Coronary artery (tissue), 2 donors: ENCODE data around the gene NRTN.

Experiments used
- DNase-seq: peaks from one replicate; pipeline ENCODE4 v3.0.0-alpha.2; 2017; ENCODE audit warnings: low spot score
- H3K27ac ChIP-seq, 2 donors: fragments of 200-600 bp; sonication (generic); one replicate each; pipeline ENCODE4 v1.5.1; 2016 to 2019
- H3K4me3 ChIP-seq: fragments of 200-600 bp; sonication (generic); 2 replicates; pipeline ENCODE4 v1.5.1; 2016; ENCODE audit warnings: mild to moderate bottlenecking, moderate library complexity
- TF ChIP-seq, protein P1 (sequence below): fragments of 200-600 bp; sonication (generic); IDR thresholded peaks from one replicate; pipeline ENCODE4 v1.5.1; 2019; ENCODE audit warnings: antibody characterized with exemption

The NRTN gene

DNA sequence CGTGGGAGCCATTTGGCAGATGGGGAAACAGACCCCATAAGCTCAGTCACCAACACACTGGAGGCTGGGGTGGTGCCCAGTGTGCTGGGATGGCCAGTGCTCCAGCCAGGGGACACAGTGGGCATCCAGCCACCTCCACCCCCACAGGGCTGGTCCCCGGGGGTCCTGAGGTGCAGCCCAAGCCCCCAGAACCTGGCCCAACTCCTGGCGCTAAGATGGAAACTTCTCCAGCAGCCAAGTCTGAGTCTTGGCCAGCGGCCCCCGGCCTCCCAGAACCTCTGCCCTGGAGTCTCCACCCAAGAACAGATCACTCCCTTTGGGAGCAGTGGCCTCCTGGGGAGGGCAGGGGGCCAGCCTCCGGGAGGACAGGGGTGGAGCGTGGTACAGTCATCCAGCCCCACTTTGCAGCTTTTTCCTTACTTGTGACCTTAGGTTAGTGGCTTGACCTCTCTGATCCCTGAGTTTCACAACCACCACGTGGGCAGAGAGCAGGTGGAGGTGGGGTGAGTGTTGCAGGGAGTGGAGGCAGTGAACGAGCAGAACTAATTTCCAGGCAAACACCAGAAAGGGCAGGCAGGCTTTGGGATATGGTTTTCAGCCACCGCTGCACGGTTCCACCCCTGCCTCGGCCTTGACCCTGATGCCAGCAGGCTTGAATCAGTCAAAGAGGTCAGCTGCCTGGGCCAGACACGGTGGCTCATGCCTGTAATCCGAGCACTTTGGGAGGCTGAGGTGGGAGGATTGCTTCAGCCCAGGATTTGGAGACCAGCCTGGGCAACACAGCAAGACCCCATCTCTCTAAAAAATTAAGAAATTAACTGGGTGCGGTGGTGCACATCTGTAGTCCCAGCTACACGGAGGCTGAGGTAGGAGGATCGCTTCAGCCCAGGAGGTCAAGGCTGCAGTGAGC is 4.3 kb upstream of the NRTN start:
- H3K27ac ChIP-seq, result no peak overlapping the region
- DNase-seq, result no peak

DNA sequence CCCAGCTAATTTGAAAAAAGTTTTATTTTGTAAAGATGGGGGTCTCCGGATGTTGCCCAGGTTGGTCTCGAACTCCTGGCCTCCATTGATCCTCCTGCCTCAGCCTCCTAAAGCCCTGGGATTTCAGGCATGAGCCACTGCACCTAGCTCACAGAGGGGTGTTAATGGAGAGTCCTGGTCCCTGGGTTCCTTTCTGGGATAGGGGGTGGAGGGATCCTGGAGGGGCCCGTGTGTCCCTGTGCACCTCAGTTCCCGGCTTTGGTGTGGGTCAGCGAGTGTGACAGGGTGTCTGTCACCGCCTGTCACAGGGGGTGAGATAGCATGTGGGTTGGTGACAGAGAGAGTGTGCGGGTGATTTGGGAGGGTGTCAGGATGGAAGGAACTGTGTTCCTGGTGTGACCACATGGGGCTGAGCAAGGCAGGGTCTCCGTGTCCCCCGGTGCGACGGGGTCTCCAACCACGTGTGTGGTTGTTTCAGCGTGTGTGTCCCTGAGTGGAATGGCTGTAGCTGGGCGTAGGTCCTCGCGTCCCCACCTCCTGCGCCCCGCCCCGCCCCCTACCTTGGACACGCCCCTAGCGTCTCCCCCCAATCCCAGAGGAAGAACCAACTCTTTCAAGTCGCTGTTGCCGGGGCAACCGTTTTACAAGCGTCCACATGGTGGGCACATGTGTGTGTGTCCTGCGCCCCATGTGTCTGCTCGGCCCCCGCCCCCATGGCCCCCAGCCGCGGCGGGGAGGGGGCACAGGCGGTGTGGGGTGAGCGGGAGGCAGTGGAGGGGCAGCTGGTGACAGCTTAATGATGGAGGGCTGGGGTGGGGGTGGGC is 2.9 kb upstream of the NRTN start:
- H3K4me3 ChIP-seq, result no peak overlapping the region
- TF ChIP-seq, protein P1, sequence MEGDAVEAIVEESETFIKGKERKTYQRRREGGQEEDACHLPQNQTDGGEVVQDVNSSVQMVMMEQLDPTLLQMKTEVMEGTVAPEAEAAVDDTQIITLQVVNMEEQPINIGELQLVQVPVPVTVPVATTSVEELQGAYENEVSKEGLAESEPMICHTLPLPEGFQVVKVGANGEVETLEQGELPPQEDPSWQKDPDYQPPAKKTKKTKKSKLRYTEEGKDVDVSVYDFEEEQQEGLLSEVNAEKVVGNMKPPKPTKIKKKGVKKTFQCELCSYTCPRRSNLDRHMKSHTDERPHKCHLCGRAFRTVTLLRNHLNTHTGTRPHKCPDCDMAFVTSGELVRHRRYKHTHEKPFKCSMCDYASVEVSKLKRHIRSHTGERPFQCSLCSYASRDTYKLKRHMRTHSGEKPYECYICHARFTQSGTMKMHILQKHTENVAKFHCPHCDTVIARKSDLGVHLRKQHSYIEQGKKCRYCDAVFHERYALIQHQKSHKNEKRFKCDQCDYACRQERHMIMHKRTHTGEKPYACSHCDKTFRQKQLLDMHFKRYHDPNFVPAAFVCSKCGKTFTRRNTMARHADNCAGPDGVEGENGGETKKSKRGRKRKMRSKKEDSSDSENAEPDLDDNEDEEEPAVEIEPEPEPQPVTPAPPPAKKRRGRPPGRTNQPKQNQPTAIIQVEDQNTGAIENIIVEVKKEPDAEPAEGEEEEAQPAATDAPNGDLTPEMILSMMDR, result no peak
- no peak for DNase-seq

More for the DNA sequence above, 4.3 kb upstream of the NRTN start:
- H3K4me3 ChIP-seq, result no peak overlapping the region
- TF ChIP-seq, protein P1, result no peak

DNA sequence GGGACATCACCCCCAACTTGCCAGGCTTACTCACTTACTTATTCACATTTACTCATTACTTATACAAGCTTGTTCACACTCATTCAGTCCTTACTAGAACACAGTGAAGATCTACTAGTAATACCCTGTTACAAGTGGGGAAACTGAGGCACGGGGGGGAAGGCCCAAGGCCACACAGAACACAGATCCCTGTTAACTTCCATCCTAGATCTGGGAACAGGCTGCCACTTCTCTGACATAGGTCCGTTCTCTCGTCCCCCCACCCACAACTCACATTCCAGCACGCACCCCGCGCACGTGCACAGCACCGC is 1.5 kb upstream of the NRTN start:
- peak overlapping the region; percentile 60 for H3K4me3 ChIP-seq
- DNase-seq, result no peak
- TF ChIP-seq, protein P1, result no peak
- H3K27ac ChIP-seq, result no peak overlapping the region

More for the DNA sequence above, 2.9 kb upstream of the NRTN start:
- no peak overlapping the region for H3K27ac ChIP-seq

DNA sequence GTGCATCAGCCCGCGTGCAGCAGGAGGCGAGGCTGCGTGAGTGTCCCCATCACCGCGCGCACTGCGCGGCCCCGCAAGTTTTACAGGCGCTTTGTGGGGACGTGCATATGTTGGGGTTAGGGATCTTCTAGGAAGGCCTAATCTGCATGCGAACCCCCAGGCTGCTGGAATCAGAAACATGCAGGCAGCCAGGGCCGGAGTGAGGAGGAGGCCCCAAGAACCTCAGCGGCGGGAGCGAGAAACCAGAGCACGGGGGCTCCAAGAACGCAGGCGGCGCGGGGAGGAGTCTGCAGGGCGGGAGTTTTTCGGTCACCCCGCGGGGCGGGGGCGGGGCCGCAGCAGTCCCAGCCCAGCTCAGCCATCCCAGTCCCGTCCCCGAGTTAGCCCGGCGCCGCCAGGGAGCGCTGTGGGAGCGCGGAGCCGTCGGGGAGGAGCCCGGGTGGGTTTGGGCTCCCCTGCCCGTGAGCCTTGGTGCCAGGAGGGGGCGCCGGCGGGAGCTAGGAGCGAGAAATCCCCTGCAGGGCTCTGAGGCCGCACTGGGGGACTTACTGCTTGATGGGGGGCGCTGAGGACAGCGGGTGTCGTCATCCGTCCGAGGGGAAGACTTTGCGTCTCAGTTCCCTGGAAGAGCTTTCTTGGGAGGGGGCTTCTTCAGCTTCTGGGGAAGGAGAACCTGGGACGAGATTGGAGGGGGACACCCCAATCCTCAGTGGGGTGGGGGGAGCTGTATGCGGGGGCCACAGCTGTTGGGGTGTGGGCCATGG is 933 bp upstream of the NRTN start:
- no peak for DNase-seq
- H3K27ac ChIP-seq, result no peak overlapping the region
- H3K4me3 ChIP-seq, result peak overlapping the region; percentile 60
- TF ChIP-seq, protein P1, result peak; percentile 61

DNA sequence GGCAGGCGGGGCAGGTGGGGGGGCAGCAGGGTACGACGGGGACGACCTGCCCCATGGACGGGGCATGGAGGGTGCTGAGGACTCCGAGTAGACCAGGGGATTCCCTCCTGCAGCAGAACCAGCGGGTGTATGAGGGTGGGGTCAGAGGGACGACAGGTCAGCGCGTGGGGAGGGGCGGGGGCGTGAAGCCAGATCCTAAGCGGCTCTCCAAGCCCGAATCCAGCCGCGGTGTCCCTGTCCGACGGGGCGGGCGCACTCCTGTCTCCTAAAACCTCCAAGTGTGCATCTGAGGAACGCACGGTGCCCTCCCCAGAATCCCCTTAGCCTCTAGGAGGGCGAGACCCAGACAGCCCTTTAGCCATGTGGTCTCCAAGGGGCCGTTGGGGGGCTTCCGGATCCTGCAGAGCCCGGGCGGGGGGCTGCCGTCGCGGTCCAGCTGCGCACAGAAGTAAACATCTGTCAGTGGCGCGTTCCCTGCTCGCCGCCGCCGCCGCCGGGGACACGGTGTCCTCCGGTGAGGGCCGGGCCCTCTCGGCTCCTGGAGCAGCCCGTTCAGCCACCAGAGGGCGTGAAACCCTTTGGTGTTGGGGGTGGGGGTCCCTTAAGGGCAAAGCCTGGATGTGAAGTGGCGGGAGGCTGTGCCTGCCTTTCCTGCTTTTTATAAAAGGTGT is 730 bp downstream of the NRTN start:
- DNase-seq, result no peak
- Histone ChIP-seq H3K27ac (no peak overlapping the region), H3K4me3 (peak overlapping the region; percentile 53)
- TF ChIP-seq, protein P1, result peak; percentile 23

DNA sequence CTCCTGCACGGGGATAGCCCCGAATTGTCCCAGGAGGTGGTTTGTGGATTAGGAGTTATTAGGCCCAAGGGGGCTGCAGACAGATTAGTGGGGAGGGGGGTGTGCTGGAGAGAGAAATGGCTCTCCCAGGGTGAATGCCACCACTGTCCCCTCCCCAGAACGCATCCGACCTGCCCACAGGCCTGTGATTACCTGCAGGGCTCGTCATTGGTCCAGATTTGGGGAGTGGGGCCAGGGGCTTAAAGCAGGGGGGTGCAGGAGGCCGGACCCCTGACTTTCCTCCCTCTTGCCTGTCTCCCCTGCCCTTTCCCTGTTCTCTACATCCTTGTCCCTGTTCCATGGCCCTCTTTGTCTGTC is 1.2 kb downstream of the NRTN start:
- TF ChIP-seq, protein P1, result peak; percentile 5
- no peak overlapping the region for H3K4me3 ChIP-seq
- no peak overlapping the region for H3K27ac ChIP-seq
- no peak for DNase-seq
